Loucy (cell line): ENCODE results near the gene KRTAP10-12.

ENCODE experiments used
- H2AFZ ChIP-seq: fragments of 200-600 bp; sonication (generic); 2 replicates; pipeline ENCODE4 v1.6.0; 2016; ENCODE audit warnings: antibody characterized with exemption, mild to moderate bottlenecking, low read length, moderate library complexity
- H3F3A ChIP-seq: fragments of 200-600 bp; 2 replicates; pipeline ENCODE4 v1.6.0; 2016; ENCODE audit warnings: antibody characterized with exemption, low read depth, mild to moderate bottlenecking
- H3K27me3 ChIP-seq: fragments of 200-600 bp; sonication (generic); 2 replicates; pipeline ENCODE4 v1.6.1; 2014; ENCODE audit warnings: low read length, mild to moderate bottlenecking; ENCODE audit not compliant: insufficient read depth, poor library complexity, severe bottlenecking
- H3K36me3 ChIP-seq: fragments of 200-600 bp; sonication (generic); 2 replicates; pipeline ENCODE4 v1.6.1; 2016; ENCODE audit warnings: low read length; ENCODE audit not compliant: insufficient read depth
- H3K4me1 ChIP-seq: fragments of 200-600 bp; sonication (generic); 2 replicates; pipeline ENCODE4 v1.5.1; 2014; ENCODE audit warnings: low read length, mild to moderate bottlenecking; ENCODE audit not compliant: insufficient read depth, poor library complexity, severe bottlenecking
- H3K4me2 ChIP-seq: fragments of 200-600 bp; sonication (generic); 2 replicates; pipeline ENCODE4 v1.6.0; 2014; ENCODE audit warnings: antibody characterized with exemption, low read length, low read depth, mild to moderate bottlenecking; ENCODE audit not compliant: poor library complexity, severe bottlenecking
- H3K4me3 ChIP-seq: fragments of 200-600 bp; sonication (generic); 2 replicates; pipeline ENCODE4 v1.5.1; 2014; ENCODE audit warnings: low read length, mild to moderate bottlenecking, mixed read lengths; ENCODE audit not compliant: poor library complexity, severe bottlenecking
- H3K79me2 ChIP-seq: fragments of 200-600 bp; sonication (generic); 2 replicates; pipeline ENCODE4 v1.6.1; 2014; ENCODE audit warnings: low read length; ENCODE audit not compliant: insufficient read depth
- H3K9ac ChIP-seq: fragments of 200-600 bp; sonication (generic); 2 replicates; pipeline ENCODE4 v1.6.0; 2014; ENCODE audit warnings: mild to moderate bottlenecking, low read depth, low read length, moderate library complexity; ENCODE audit not compliant: poor library complexity, severe bottlenecking
- H3K9me2 ChIP-seq: fragments of 200-600 bp; sonication (generic); replicated peaks from 2 replicates; pipeline ENCODE4 v1.6.1; 2016; ENCODE audit warnings: low read depth, low read length, mixed read lengths
- H3K9me3 ChIP-seq: fragments of 200-600 bp; sonication (generic); 2 replicates; pipeline ENCODE4 v1.6.1; 2014; ENCODE audit warnings: mild to moderate bottlenecking, antibody characterized with exemption, low read length, low read depth; ENCODE audit not compliant: insufficient read depth
- H4K20me1 ChIP-seq: fragments of 200-600 bp; sonication (generic); 2 replicates; pipeline ENCODE4 v1.6.0; 2014; ENCODE audit warnings: antibody characterized with exemption, low read length, mild to moderate bottlenecking; ENCODE audit not compliant: insufficient read depth, poor library complexity, severe bottlenecking
- EZH2phosphoT487 ChIP-seq: fragments of 200-600 bp; IDR thresholded peaks from 2 replicates; pipeline ENCODE4 v1.6.1; 2018; ENCODE audit warnings: antibody characterized with exemption, mild to moderate bottlenecking, moderate library complexity, borderline replicate concordance
- TF ChIP-seq, protein P1 (sequence below): fragments of 200-600 bp; sonication (generic); conservative IDR thresholded peaks from 2 replicates; pipeline ENCODE4 v1.5.1; 2014; ENCODE audit warnings: mild to moderate bottlenecking, antibody characterized with exemption, low read length

Gene KRTAP10-12

DNA sequence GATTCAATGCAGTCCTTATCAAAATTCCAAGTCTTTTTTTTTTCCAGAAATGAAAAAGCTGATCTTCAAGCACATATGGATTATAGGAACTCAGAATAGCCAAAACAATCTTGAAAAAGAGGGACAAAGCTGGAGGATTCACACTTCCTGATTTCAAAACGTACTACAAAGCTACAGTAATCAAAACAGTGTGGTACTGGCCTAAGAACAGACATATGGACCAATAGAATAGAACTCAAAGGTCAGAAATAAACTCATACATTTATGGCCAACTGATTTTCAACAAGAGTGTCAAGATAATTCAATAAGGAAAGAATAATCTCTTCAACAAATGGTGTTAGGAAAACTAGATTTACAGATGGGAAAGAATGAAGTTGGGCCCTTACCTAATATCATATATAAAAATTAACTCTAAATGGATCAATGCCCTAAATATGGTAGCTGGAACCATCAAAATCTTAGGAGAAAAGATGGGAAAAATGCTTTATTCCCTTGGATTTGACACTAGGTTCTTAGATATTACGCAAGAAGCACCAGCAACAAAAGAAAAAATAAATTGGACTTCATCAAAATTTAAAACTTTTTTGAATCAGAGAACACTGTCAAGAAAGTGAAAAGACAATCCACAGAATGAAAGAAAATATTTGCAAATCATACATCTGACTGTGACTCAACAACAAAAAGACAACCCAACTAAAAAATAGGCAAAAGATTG lies 4.0 kb upstream of the KRTAP10-12 start:
- Histone ChIP-seq H3K4me2 (no peak overlapping the region), H3K27me3 (no peaks in the 10 kb centered on the region)

DNA sequence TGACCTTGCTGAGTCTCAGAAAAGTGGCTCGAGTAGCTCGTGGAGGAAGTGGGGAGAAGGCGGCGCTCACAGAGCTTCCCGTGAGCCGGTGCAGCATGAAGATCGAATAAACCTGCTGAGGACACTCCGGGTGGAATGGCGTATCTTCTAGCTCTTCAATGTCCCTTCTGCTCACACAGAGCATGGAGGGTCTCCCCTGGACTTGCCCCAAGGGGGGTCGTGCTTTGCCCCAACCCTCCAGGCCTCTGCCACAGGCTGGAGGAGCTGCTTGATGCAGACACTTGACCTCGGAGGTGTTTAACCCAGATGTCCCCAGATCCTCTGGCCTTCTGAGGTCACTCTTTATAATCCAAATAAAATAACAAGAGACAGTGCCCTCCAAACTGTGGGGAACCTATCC lies 2.2 kb upstream of the KRTAP10-12 start:
- Histone ChIP-seq H3K9me2 (no peaks in the 10 kb centered on the region), H4K20me1 (no peaks in the 10 kb centered on the region), H3K4me1 (no peaks in the 10 kb centered on the region), H3K79me2 (no peaks in the 10 kb centered on the region), H3K4me3 (no peak overlapping the region), H2AFZ (no peak overlapping the region), H3K4me2 (no peak overlapping the region), H3K27me3 (no peaks in the 10 kb centered on the region), H3F3A (no peaks in the 10 kb centered on the region), H3K36me3 (no peaks in the 10 kb centered on the region), H3K9ac (no peak overlapping the region), H3K9me3 (peaks cover 4% of the 10 kb centered on the region; the same call in 1 of the 2 replicates)
- TF ChIP-seq EZH2phosphoT487 = no peak
- TF ChIP-seq, protein P1, sequence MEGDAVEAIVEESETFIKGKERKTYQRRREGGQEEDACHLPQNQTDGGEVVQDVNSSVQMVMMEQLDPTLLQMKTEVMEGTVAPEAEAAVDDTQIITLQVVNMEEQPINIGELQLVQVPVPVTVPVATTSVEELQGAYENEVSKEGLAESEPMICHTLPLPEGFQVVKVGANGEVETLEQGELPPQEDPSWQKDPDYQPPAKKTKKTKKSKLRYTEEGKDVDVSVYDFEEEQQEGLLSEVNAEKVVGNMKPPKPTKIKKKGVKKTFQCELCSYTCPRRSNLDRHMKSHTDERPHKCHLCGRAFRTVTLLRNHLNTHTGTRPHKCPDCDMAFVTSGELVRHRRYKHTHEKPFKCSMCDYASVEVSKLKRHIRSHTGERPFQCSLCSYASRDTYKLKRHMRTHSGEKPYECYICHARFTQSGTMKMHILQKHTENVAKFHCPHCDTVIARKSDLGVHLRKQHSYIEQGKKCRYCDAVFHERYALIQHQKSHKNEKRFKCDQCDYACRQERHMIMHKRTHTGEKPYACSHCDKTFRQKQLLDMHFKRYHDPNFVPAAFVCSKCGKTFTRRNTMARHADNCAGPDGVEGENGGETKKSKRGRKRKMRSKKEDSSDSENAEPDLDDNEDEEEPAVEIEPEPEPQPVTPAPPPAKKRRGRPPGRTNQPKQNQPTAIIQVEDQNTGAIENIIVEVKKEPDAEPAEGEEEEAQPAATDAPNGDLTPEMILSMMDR = no peak

More for the DNA sequence above, 4.0 kb upstream of the KRTAP10-12 start:
- no peaks in the 10 kb centered on the region for H3K36me3 ChIP-seq
- no peak overlapping the region for H3K9ac ChIP-seq
- H2AFZ ChIP-seq = no peak overlapping the region
- H3K4me3 ChIP-seq = no peak overlapping the region
- no peaks in the 10 kb centered on the region for H3F3A ChIP-seq
- no peaks in the 10 kb centered on the region for H3K9me2 ChIP-seq
- no peaks in the 10 kb centered on the region for H3K79me2 ChIP-seq
- H4K20me1 ChIP-seq = no peaks in the 10 kb centered on the region
- H3K4me1 ChIP-seq = no peaks in the 10 kb centered on the region
- H3K9me3 ChIP-seq = peaks cover 4% of the 10 kb centered on the region; the same call in 1 of the 2 replicates
- TF ChIP-seq, protein P1 = no peak
- no peak for TF ChIP-seq EZH2phosphoT487

DNA sequence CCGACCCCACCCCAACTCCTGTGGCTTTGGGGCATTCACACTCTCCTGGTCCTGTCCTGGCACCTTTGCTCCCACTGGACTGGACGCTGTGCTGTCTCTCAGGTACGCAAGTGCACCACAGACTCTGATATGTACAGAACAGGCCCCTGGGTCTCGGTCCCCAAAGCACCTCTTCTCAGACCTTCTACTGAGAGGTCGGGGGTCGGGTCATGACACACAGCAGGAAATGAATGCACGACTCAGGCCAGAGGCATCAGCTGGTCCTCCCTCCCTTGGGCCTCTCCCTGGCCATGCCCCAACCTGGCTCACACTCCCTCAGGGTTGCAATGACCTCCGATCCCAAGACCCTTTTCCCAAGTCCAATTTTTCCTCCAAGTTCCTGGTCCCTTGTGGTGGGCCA lies 1.8 kb upstream of the KRTAP10-12 start:
- H4K20me1 ChIP-seq = no peaks in the 10 kb centered on the region
- no peak overlapping the region for H3K4me3 ChIP-seq
- H3K4me2 ChIP-seq = no peak overlapping the region
- no peak overlapping the region for H2AFZ ChIP-seq
- H3F3A ChIP-seq = no peaks in the 10 kb centered on the region
- H3K4me1 ChIP-seq = no peaks in the 10 kb centered on the region
- H3K9me2 ChIP-seq = no peaks in the 10 kb centered on the region
- no peak overlapping the region for H3K9ac ChIP-seq
- TF ChIP-seq EZH2phosphoT487 = no peak
- TF ChIP-seq, protein P1 = no peak
- peaks cover 4% of the 10 kb centered on the region; the same call in 1 of the 2 replicates for H3K9me3 ChIP-seq
- H3K79me2 ChIP-seq = no peaks in the 10 kb centered on the region
- no peaks in the 10 kb centered on the region for H3K36me3 ChIP-seq
- no peaks in the 10 kb centered on the region for H3K27me3 ChIP-seq
